H9 (cell line): ENCODE results near the gene PTPRH. TPM values are rescaled to one million over a fixed set of nuclear protein-coding genes. Genes with fewer than 3 reads are reported as not detected.

ENCODE experiments used
- DNase-seq: peaks from one replicate; pipeline ENCODE4 v3.0.0-alpha.2; 2017
- H2AFZ ChIP-seq: one replicate; pipeline ENCODE4 v1.6.1; 2013; ENCODE audit warnings: mild to moderate bottlenecking, low read length, control low read depth, moderate library complexity
- H2AK5ac ChIP-seq: 2 replicates; pipeline ENCODE4 v1.6.1; 2013; ENCODE audit warnings: low read length, control low read depth, mixed read lengths; ENCODE audit not compliant: insufficient read length
- H2BK120ac ChIP-seq: one replicate; pipeline ENCODE4 v1.6.1; 2013; ENCODE audit warnings: low read depth, mild to moderate bottlenecking, low read length, control low read depth, inconsistent platforms; ENCODE audit not compliant: poor library complexity, severe bottlenecking
- H2BK12ac ChIP-seq: 2 replicates; pipeline ENCODE4 v1.6.1; 2013; ENCODE audit warnings: low read length, control low read depth, mixed read lengths, low read depth; ENCODE audit not compliant: insufficient read length
- H2BK15ac ChIP-seq: 2 replicates; pipeline ENCODE4 v1.6.1; 2013; ENCODE audit warnings: low read depth, low read length, control low read depth
- H2BK20ac ChIP-seq: one replicate; pipeline ENCODE4 v1.6.1; 2013; ENCODE audit warnings: low read depth, mild to moderate bottlenecking, low read length, control low read depth, inconsistent platforms; ENCODE audit not compliant: poor library complexity, severe bottlenecking
- H2BK5ac ChIP-seq: 2 replicates; pipeline ENCODE4 v1.6.1; 2013; ENCODE audit warnings: low read length, control low read depth, mixed read lengths; ENCODE audit not compliant: insufficient read length
- H3K14ac ChIP-seq: 2 replicates; pipeline ENCODE4 v1.6.1; 2013; ENCODE audit warnings: low read length, control low read depth; ENCODE audit not compliant: insufficient read depth
- H3K18ac ChIP-seq: 2 replicates; pipeline ENCODE4 v1.6.1; 2013; ENCODE audit warnings: low read depth, mild to moderate bottlenecking, mixed read lengths, low read length, control low read depth; ENCODE audit not compliant: insufficient read length
- H3K23ac ChIP-seq: 2 replicates; pipeline ENCODE4 v1.6.1; 2013; ENCODE audit warnings: low read length, control low read depth, mixed read lengths, low read depth; ENCODE audit not compliant: insufficient read length
- H3K23me2 ChIP-seq: 2 replicates; pipeline ENCODE4 v1.6.1; 2013; ENCODE audit warnings: low read depth, mild to moderate bottlenecking, mixed read lengths, low read length, control low read depth; ENCODE audit not compliant: insufficient read length, poor library complexity, severe bottlenecking
- H3K27ac ChIP-seq: 2 replicates; pipeline ENCODE4 v1.5.1; 2013; ENCODE audit warnings: low read length, control low read depth, mixed read lengths, low read depth; ENCODE audit not compliant: insufficient read length
- H3K27me3 ChIP-seq: 2 replicates; pipeline ENCODE4 v1.6.1; 2013; ENCODE audit warnings: low read length, control low read depth, inconsistent platforms; ENCODE audit not compliant: insufficient read depth
- H3K4ac ChIP-seq: 2 replicates; pipeline ENCODE4 v1.6.1; 2013; ENCODE audit warnings: low read depth, mild to moderate bottlenecking, control low read depth, inconsistent platforms, low read length, moderate library complexity
- H3K4me1 ChIP-seq: 2 replicates; pipeline ENCODE4 v1.6.1; 2013; ENCODE audit warnings: low read length, control low read depth, inconsistent platforms; ENCODE audit not compliant: insufficient read depth
- H3K4me2 ChIP-seq: 2 replicates; pipeline ENCODE4 v1.6.1; 2013; ENCODE audit warnings: low read length, control low read depth, mixed read lengths; ENCODE audit not compliant: insufficient read length, insufficient read depth
- H3K56ac ChIP-seq: 2 replicates; pipeline ENCODE4 v1.6.1; 2013; ENCODE audit warnings: low read depth, mild to moderate bottlenecking, mixed read lengths, low read length, control low read depth; ENCODE audit not compliant: insufficient read length
- H3K79me1 ChIP-seq: 2 replicates; pipeline ENCODE4 v1.6.1; 2013; ENCODE audit warnings: low read depth, mild to moderate bottlenecking, moderate library complexity, low read length, control low read depth, inconsistent platforms; ENCODE audit not compliant: insufficient read depth, poor library complexity, severe bottlenecking
- H3K79me2 ChIP-seq: 2 replicates; pipeline ENCODE4 v1.6.1; 2013; ENCODE audit warnings: low read length, control low read depth, inconsistent platforms; ENCODE audit not compliant: insufficient read depth
- H3K9ac ChIP-seq: 2 replicates; pipeline ENCODE4 v1.6.1; 2013; ENCODE audit warnings: low read length, control low read depth, mixed read lengths; ENCODE audit not compliant: insufficient read length; ENCODE audit errors: extremely low read depth
- H3K9me3 ChIP-seq: one replicate; pipeline ENCODE4 v1.6.1; 2013; ENCODE audit warnings: low read depth, low read length, inconsistent platforms; ENCODE audit not compliant: control insufficient read depth
- H3T11ph ChIP-seq: one replicate; pipeline ENCODE4 v1.6.1; 2013; ENCODE audit warnings: mild to moderate bottlenecking, low read length, control low read depth, inconsistent platforms
- H4K20me1 ChIP-seq: one replicate; pipeline ENCODE4 v1.6.1; 2013; ENCODE audit not compliant: control insufficient read depth, insufficient read length, insufficient read depth
- H4K5ac ChIP-seq: 2 replicates; pipeline ENCODE4 v1.6.1; 2013; ENCODE audit warnings: low read depth, mild to moderate bottlenecking, mixed read lengths, low read length, control low read depth; ENCODE audit not compliant: insufficient read length
- H4K8ac ChIP-seq: replicated peaks from 2 replicates; pipeline ENCODE4 v1.6.1; 2013; ENCODE audit warnings: low read length, control low read depth, mixed read lengths, low read depth; ENCODE audit not compliant: insufficient read length
- H4K91ac ChIP-seq: 2 replicates; pipeline ENCODE4 v1.6.1; 2013; ENCODE audit warnings: low read depth, mild to moderate bottlenecking, moderate library complexity, mixed read lengths, low read length, control low read depth; ENCODE audit not compliant: insufficient read length
- H3K27ac Mint-ChIP-seq, 3 experiments: 2 replicates in 2 of 3; 3 replicates in 1 of 3; pipeline ENCODE4 v1.8.0; 2020 to 2021; ENCODE audit warnings: mixed read lengths in 3 of 3, mild to moderate bottlenecking in 1 of 3, moderate library complexity in 1 of 3
- H3K27me3 Mint-ChIP-seq: 2 replicates; pipeline ENCODE4 v1.8.0; 2021; ENCODE audit warnings: low read depth, mild to moderate bottlenecking, moderate library complexity, mixed read lengths
- H3K36me3 Mint-ChIP-seq, 3 experiments: 2 replicates in 2 of 3; 3 replicates in 1 of 3; pipeline ENCODE4 v1.8.0; 2020 to 2021; ENCODE audit warnings: low read depth in 3 of 3, mixed read lengths in 3 of 3; ENCODE audit not compliant: insufficient read depth in 1 of 3
- H3K4me1 Mint-ChIP-seq, 2 experiments: 2 replicates each; pipeline ENCODE4 v1.8.0; 2020; ENCODE audit warnings: mixed read lengths in 2 of 2
- H3K4me3 Mint-ChIP-seq, 2 experiments: 2 replicates in 1 of 2; 3 replicates in 1 of 2; pipeline ENCODE4 v1.8.0; 2020 to 2021; ENCODE audit warnings: mild to moderate bottlenecking in 2 of 2, mixed read lengths in 2 of 2, moderate library complexity in 1 of 2
- H3K9me3 Mint-ChIP-seq, 2 experiments: 2 replicates in 1 of 2; 3 replicates in 1 of 2; pipeline ENCODE4 v1.8.0; 2020; ENCODE audit warnings: mild to moderate bottlenecking in 2 of 2, mixed read lengths in 2 of 2, moderate library complexity in 1 of 2
- CTCF ChIP-seq: fragments of 200-600 bp; sonication (generic); conservative IDR thresholded peaks from 3 replicates; pipeline ENCODE4 v1.8.0; 2021; ENCODE audit warnings: antibody characterized with exemption, mild to moderate bottlenecking
- WGBS: extraction: QIAGEN DNeasy Blood & Tissue Kit; methylation state at CpG from one replicate; pipeline ENCODE4 v1.1.7; 2013; ENCODE audit warnings: missing lambda C conversion rate, low lambda C conversion rate, mixed read lengths; ENCODE audit not compliant: insufficient read length; ENCODE audit errors: extremely low coverage; 5-methylcytosine and 5-hydroxymethylcytosine counted together
- total RNA-seq: library from RNA; stranded (reverse); gene quantifications from 2 replicates; pipeline ENCODE4 v1.2.1, GENCODE V29; 2021

PTPRH gene
- total RNA-seq, 1 experiment from 2014 or later: 0.24 TPM

GRCh38 chr19:55132453-55133129 lies 76.7 kb downstream of the PTPRH start:
- peaks cover 13 to 32% of the 10 kb centered on the region in 2 experiments for H3K4me1 Mint-ChIP-seq
- Histone ChIP-seq H3K79me2 (no peaks in the 10 kb centered on the region), H3K18ac (no peak overlapping the region), H3T11ph (no peak overlapping the region), H3K27ac (no peak overlapping the region), H2BK12ac (no peak overlapping the region), H2BK5ac (no peak overlapping the region), H2AK5ac (no peak overlapping the region), H2AFZ (no peak overlapping the region), H3K27me3 (no peaks in the 10 kb centered on the region), H4K91ac (no peak overlapping the region), H4K20me1 (no peaks in the 10 kb centered on the region), H3K4ac (no peak overlapping the region), H4K8ac (no peak overlapping the region), H3K9ac (no peak overlapping the region), H3K4me1 (no peaks in the 10 kb centered on the region), H3K14ac (no peak overlapping the region), H2BK15ac (no peak overlapping the region; the same call in 1 of the 2 replicates), H3K79me1 (no peaks in the 10 kb centered on the region), H3K23ac (no peak overlapping the region), H2BK120ac (no peak overlapping the region), H3K4me2 (no peak overlapping the region), H3K23me2 (no peaks in the 10 kb centered on the region), H3K9me3 (no peaks in the 10 kb centered on the region), H4K5ac (no peak overlapping the region), H2BK20ac (no peak overlapping the region), H3K56ac (no peak overlapping the region)
- H3K27ac Mint-ChIP-seq: peak overlapping the region in 1 of 3 experiments; percentile 91; a peak in 2 of 7 replicates
- WGBS: no CpG with 5 or more reads among the region's 14 CpGs
- peak; percentile 36; the same call in 2 of the 3 replicates for TF ChIP-seq CTCF
- H3K36me3 Mint-ChIP-seq: peaks cover 8 to 43% (median 24%) of the 10 kb centered on the region in 3 experiments
- no peak overlapping the region for H3K4me3 Mint-ChIP-seq
- no peaks in the 10 kb centered on the region for H3K27me3 Mint-ChIP-seq
- DNase-seq: no peak
- H3K9me3 Mint-ChIP-seq: no peaks in the 10 kb centered on the region
